GM12878 (cell line): ENCODE results near the gene ECSIT. TPM values are rescaled to one million over a fixed set of nuclear protein-coding genes. Genes with fewer than 3 reads are reported as not detected.

Source experiments
- BHLHE40 ChIP-seq, 2 experiments: fragments of 450-650 bp in 1 of 2; IDR thresholded peaks; 2 replicates each; pipeline ENCODE4 v1.6.1; 2011 to 2017; ENCODE audit warnings: low read depth in 2 of 2, borderline replicate concordance in 1 of 2, improper control_type of control experiment in 1 of 2, low read length in 1 of 2, mild to moderate bottlenecking in 1 of 2
- BMI1 ChIP-seq: fragments of 450-650 bp; IDR thresholded peaks from 2 replicates; pipeline ENCODE4 v1.6.1; 2016; ENCODE audit warnings: mild to moderate bottlenecking, moderate library complexity, borderline replicate concordance
- STAT3 ChIP-seq: IDR thresholded peaks from 2 replicates; pipeline ENCODE4 v1.6.1; 2011; ENCODE audit warnings: low read depth, low read length, improper control_type of control experiment
- ZNF24 ChIP-seq: fragments of 450-650 bp; IDR thresholded peaks from 2 replicates; pipeline ENCODE4 v1.6.1; 2017; ENCODE audit warnings: antibody characterized with exemption, mild to moderate bottlenecking
- polyA plus RNA-seq, 11 experiments: library from polyadenylated mRNA; depleted of rRNA in 4 of 11; unstranded in 6 of 11; stranded (reverse) in 5 of 11; fragments of >200 nt; fragmentation: Nextera tagmentation in 4 of 11; fragmentation: Illumina TruSeq in 1 of 11; extraction: Ambion mirVana in 4 of 11; extraction: Trizol in 1 of 11; gene quantifications; 1 replicate in 1 of 11; 2 replicates in 10 of 11; pipeline versions ENCODE4 v1.2.1 to v1.2.3, GENCODE V29; 2011 to 2016; ENCODE audit warnings: inconsistent platforms in 2 of 11, missing spikeins in 2 of 11, low read depth in 1 of 11
- total RNA-seq, 4 experiments: library from RNA; depleted of rRNA in 3 of 4; stranded (reverse); fragments of >200 nt in 3 of 4; fragmentation: Illumina TruSeq in 1 of 4; extraction: Trizol in 1 of 4; gene quantifications; 2 replicates each; pipeline versions ENCODE4 v1.2.1 to v1.2.3, GENCODE V29; 2013 to 2021
- TF ChIP-seq, protein P1 (sequence below): IDR thresholded peaks from 2 replicates; pipeline ENCODE4 v1.6.1; 2012; ENCODE audit warnings: low read depth, low read length, improper control_type of control experiment
- TF ChIP-seq, protein P2 (sequence below): fragments of 150-350 bp; IDR thresholded peaks from 2 replicates; pipeline ENCODE4 v1.6.1; 2016; ENCODE audit warnings: low read depth, low read length

The ECSIT gene
- total and polyA plus RNA-seq, 10 of the 15 experiments (the other 5 are each of a cell fraction or from before 2014, with no cell fraction given): 1.0 to 59.6 (median 41.3) TPM

DNA sequence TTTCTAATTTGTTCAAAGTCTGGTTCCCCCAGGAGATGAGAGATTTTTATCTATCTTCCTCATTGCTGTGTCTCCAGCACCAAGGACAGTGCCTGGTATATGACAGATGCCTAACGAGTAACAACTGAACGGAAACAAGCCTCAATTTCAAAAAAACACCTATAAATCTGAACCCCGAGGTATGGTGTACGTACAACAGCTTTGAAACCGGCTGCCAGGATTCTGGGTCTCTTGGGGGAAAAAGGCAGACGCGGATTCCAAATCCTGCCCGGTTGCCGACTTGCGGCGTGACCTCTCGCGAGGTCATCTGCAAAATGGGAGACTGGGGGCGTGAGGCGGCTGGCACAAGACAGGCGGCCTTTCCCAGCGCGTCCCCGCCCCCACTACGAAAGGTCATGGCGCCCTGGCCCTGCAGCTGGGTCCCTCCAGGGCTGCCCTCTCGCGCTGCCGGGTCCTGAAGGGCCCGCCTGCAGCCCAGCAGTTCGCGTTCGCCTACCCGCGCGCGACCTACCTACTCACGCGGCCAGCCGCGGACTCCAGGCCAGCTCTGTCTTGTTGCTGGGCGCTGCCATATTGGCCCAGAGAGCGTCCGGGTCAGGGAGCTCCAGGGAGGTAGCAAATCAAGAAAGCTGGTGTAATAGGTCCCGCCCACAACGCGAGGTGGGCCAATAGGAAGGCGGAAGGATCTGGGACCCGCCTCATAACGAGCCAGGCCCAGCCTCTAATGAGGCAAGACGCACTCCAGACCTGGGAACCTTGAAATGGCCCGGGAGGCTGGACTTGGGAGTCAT is at the start of gene ECSIT (continued):
- TF ChIP-seq, protein P1, sequence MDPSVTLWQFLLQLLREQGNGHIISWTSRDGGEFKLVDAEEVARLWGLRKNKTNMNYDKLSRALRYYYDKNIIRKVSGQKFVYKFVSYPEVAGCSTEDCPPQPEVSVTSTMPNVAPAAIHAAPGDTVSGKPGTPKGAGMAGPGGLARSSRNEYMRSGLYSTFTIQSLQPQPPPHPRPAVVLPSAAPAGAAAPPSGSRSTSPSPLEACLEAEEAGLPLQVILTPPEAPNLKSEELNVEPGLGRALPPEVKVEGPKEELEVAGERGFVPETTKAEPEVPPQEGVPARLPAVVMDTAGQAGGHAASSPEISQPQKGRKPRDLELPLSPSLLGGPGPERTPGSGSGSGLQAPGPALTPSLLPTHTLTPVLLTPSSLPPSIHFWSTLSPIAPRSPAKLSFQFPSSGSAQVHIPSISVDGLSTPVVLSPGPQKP: no peak
- TF ChIP-seq, protein P2, sequence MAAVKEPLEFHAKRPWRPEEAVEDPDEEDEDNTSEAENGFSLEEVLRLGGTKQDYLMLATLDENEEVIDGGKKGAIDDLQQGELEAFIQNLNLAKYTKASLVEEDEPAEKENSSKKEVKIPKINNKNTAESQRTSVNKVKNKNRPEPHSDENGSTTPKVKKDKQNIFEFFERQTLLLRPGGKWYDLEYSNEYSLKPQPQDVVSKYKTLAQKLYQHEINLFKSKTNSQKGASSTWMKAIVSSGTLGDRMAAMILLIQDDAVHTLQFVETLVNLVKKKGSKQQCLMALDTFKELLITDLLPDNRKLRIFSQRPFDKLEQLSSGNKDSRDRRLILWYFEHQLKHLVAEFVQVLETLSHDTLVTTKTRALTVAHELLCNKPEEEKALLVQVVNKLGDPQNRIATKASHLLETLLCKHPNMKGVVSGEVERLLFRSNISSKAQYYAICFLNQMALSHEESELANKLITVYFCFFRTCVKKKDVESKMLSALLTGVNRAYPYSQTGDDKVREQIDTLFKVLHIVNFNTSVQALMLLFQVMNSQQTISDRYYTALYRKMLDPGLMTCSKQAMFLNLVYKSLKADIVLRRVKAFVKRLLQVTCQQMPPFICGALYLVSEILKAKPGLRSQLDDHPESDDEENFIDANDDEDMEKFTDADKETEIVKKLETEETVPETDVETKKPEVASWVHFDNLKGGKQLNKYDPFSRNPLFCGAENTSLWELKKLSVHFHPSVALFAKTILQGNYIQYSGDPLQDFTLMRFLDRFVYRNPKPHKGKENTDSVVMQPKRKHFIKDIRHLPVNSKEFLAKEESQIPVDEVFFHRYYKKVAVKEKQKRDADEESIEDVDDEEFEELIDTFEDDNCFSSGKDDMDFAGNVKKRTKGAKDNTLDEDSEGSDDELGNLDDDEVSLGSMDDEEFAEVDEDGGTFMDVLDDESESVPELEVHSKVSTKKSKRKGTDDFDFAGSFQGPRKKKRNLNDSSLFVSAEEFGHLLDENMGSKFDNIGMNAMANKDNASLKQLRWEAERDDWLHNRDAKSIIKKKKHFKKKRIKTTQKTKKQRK: no peak
- TF ChIP-seq BMI1 (no peak), ZNF24 (no peak), BHLHE40 (IDR thresholded peaks at IDR 0.05; ENCODE audit: borderline replicate concordance in 1 of 2, low read depth in 2 of 2, low read length in 1 of 2) (peak in 1 of 2 experiments; percentile 84; a peak in 2 of 4 replicates), STAT3 (no peak)
